Smooth muscle cell (in vitro differentiated cells): ENCODE measurements around the gene HDAC3. TPM values are rescaled to one million over a fixed set of nuclear protein-coding genes. Genes with fewer than 3 reads are reported as not detected.
A peak's percentile ranks its signal among the peaks of the same experiment; 100 is the strongest.

ENCODE experiments used
- DNase-seq: peaks from one replicate; lab custom pipeline; 2025; ENCODE audit not compliant: unreplicated experiment; lab: John Stamatoyannopoulos, UW
- H2AFZ ChIP-seq: fragments of 200-600 bp; sonication (generic); 2 replicates; pipeline ENCODE4 v1.6.0; 2016; ENCODE audit warnings: antibody characterized with exemption, low read depth, mild to moderate bottlenecking
- H3F3A ChIP-seq: fragments of 200-600 bp; sonication (generic); 2 replicates; pipeline ENCODE4 v1.6.0; 2017; ENCODE audit warnings: antibody characterized with exemption, low read depth
- H3K27ac ChIP-seq: fragments of 200-600 bp; sonication (generic); 2 replicates; pipeline ENCODE4 v1.5.1; 2016; ENCODE audit warnings: low read depth, mild to moderate bottlenecking
- H3K27me3 ChIP-seq: fragments of 200-600 bp; sonication (generic); 2 replicates; pipeline ENCODE4 v1.6.1; 2016; ENCODE audit warnings: low read depth, mild to moderate bottlenecking
- H3K36me3 ChIP-seq: fragments of 200-600 bp; sonication (generic); 2 replicates; pipeline ENCODE4 v1.5.1; 2016; ENCODE audit warnings: low read depth
- H3K4me1 ChIP-seq: fragments of 200-600 bp; sonication (generic); 2 replicates; pipeline ENCODE4 v1.5.1; 2016; ENCODE audit warnings: low read depth
- H3K4me2 ChIP-seq: fragments of 200-600 bp; sonication (generic); 2 replicates; pipeline ENCODE4 v1.6.0; 2016; ENCODE audit warnings: mild to moderate bottlenecking
- H3K4me3 ChIP-seq: fragments of 200-600 bp; sonication (generic); 2 replicates; pipeline ENCODE4 v1.5.1; 2016; ENCODE audit warnings: mild to moderate bottlenecking
- H3K79me2 ChIP-seq: fragments of 200-600 bp; sonication (generic); 2 replicates; pipeline ENCODE4 v1.6.0; 2016; ENCODE audit warnings: low read depth, mild to moderate bottlenecking
- H3K9ac ChIP-seq: fragments of 200-600 bp; sonication (generic); 2 replicates; pipeline ENCODE4 v1.6.0; 2016; ENCODE audit warnings: low read depth
- H3K9me3 ChIP-seq: fragments of 200-600 bp; sonication (generic); replicated peaks from 2 replicates; pipeline ENCODE4 v1.5.1; 2016; ENCODE audit warnings: low read depth
- H4K20me1 ChIP-seq: fragments of 200-600 bp; sonication (generic); 2 replicates; pipeline ENCODE4 v1.6.0; 2016; ENCODE audit warnings: low read depth
- CTCF ChIP-seq: fragments of 200-600 bp; sonication (generic); IDR thresholded peaks from 2 replicates; pipeline ENCODE4 v1.5.1; 2017; ENCODE audit warnings: borderline replicate concordance, mild to moderate bottlenecking, antibody characterized with exemption; ENCODE audit not compliant: insufficient read depth, poor library complexity, severe bottlenecking
- WGBS: methylation state at CpG from one replicate; pipeline ENCODE4 v1.1.7; 2016; ENCODE audit warnings: low lambda C conversion rate; 5-methylcytosine and 5-hydroxymethylcytosine counted together
- polyA plus RNA-seq: library from polyadenylated mRNA; unstranded; fragments of >200 nt; fragmentation: Nextera tagmentation; extraction: Ambion mirVana; gene quantifications from 2 replicates; pipeline ENCODE4 v1.2.1, GENCODE V29; 2016
- total RNA-seq: library from RNA; depleted of rRNA; stranded (reverse); fragments of >200 nt; gene quantifications from 2 replicates; pipeline ENCODE4 v1.2.3, GENCODE V29; 2014

Gene HDAC3
- total and polyA plus RNA-seq, 2 experiments from 2014 or later = 50.2 to 66.9 TPM

DNA sequence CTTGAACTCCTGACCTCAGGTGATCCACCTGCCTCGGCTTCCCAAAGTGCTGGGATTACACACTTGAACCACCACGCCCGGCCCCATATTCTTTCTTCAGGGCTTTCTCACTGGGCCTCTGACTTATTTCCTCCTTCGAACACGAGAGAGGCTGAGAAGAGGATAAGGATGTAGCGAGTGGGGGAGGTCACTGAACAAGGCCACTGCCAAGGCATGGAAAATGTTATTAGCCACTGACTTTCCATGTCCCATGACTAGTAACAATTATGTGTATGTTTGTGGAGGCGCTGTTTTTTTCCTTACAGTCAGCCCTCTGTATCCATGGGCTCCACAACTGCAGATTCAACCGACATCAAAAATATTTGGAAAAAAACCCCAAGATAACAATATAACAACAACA is 26.9 kb upstream of the HDAC3 start:
- no peak for TF ChIP-seq CTCF
- H3K27ac ChIP-seq = no peak overlapping the region
- WGBS = 94% methylated on average over 8 of the region's 8 CpGs
- H3K4me2 ChIP-seq = no peak overlapping the region
- H3K9me3 ChIP-seq = no peaks in the 10 kb centered on the region
- H3K36me3 ChIP-seq = no peaks in the 10 kb centered on the region
- H3K4me1 ChIP-seq = no peaks in the 10 kb centered on the region
- no peaks in the 10 kb centered on the region for H4K20me1 ChIP-seq
- no peak for DNase-seq
- H3F3A ChIP-seq = no peaks in the 10 kb centered on the region
- no peak overlapping the region for H3K9ac ChIP-seq
- H3K27me3 ChIP-seq = no peaks in the 10 kb centered on the region
- no peak overlapping the region for H3K4me3 ChIP-seq
- no peak overlapping the region for H2AFZ ChIP-seq
- H3K79me2 ChIP-seq = no peaks in the 10 kb centered on the region

GRCh38 chr5:141662028-141662427 is 25.4 kb upstream of the HDAC3 start:
- no peak for TF ChIP-seq CTCF
- no peak overlapping the region for H3K4me3 ChIP-seq
- no peaks in the 10 kb centered on the region for H3K79me2 ChIP-seq
- H3K36me3 ChIP-seq = no peaks in the 10 kb centered on the region
- H2AFZ ChIP-seq = no peak overlapping the region
- H3K9ac ChIP-seq = no peak overlapping the region
- no peak for DNase-seq
- no peaks in the 10 kb centered on the region for H3K27me3 ChIP-seq
- H3K9me3 ChIP-seq = no peaks in the 10 kb centered on the region
- H3K4me2 ChIP-seq = no peak overlapping the region
- H3K27ac ChIP-seq = no peak overlapping the region
- no peaks in the 10 kb centered on the region for H4K20me1 ChIP-seq
- no peaks in the 10 kb centered on the region for H3K4me1 ChIP-seq
- H3F3A ChIP-seq = no peaks in the 10 kb centered on the region
- WGBS = 94% methylated on average over 17 of the region's 17 CpGs

GRCh38 chr5:141657937-141658545 is 21.4 kb upstream of the HDAC3 start:
- Histone ChIP-seq H3K9me3 (no peaks in the 10 kb centered on the region), H3K36me3 (no peaks in the 10 kb centered on the region), H3F3A (no peaks in the 10 kb centered on the region), H3K27me3 (no peaks in the 10 kb centered on the region), H3K9ac (peak overlapping the region; percentile 11), H3K79me2 (no peaks in the 10 kb centered on the region), H2AFZ (no peak overlapping the region), H3K4me2 (no peak overlapping the region), H4K20me1 (no peaks in the 10 kb centered on the region), H3K27ac (peak overlapping the region; percentile 30), H3K4me1 (no peaks in the 10 kb centered on the region), H3K4me3 (no peak overlapping the region)
- no peak for DNase-seq
- 51% methylated on average over 8 of the region's 8 CpGs for WGBS
- no peak for TF ChIP-seq CTCF

GRCh38 chr5:141657404-141657803 is 20.8 kb upstream of the HDAC3 start:
- Histone ChIP-seq H3K36me3 (no peaks in the 10 kb centered on the region), H3K27me3 (no peaks in the 10 kb centered on the region), H3K4me3 (no peak overlapping the region), H3K4me1 (no peaks in the 10 kb centered on the region), H3K9ac (no peak overlapping the region), H3K4me2 (no peak overlapping the region), H3K27ac (peak overlapping the region; percentile 19), H3K9me3 (no peaks in the 10 kb centered on the region), H4K20me1 (no peaks in the 10 kb centered on the region), H3F3A (no peaks in the 10 kb centered on the region), H2AFZ (no peak overlapping the region), H3K79me2 (no peaks in the 10 kb centered on the region)
- TF ChIP-seq CTCF = no peak
- no peak for DNase-seq
- WGBS = 100% methylated on average over 1 of the region's 1 CpG
